HUES64 (cell line): ENCODE results near the gene IL11RA.

Source experiments
- H3K27ac ChIP-seq: 2 replicates; pipeline ENCODE4 v1.7.0; 2013; ENCODE audit warnings: low read depth, low read length, inconsistent platforms
- H3K27me3 ChIP-seq: 2 replicates; pipeline ENCODE4 v1.6.1; 2013; ENCODE audit warnings: mild to moderate bottlenecking, low read length; ENCODE audit not compliant: insufficient read depth
- H3K36me3 ChIP-seq: 2 replicates; pipeline ENCODE4 v1.6.1; 2013; ENCODE audit warnings: mild to moderate bottlenecking, low read length; ENCODE audit not compliant: insufficient read depth
- H3K4me1 ChIP-seq: 2 replicates; pipeline ENCODE4 v1.6.1; 2013; ENCODE audit warnings: mild to moderate bottlenecking, low read length, moderate library complexity; ENCODE audit not compliant: insufficient read depth
- H3K4me3 ChIP-seq: 2 replicates; pipeline ENCODE4 v1.5.1; 2013; ENCODE audit warnings: mild to moderate bottlenecking, low read length, moderate library complexity
- H3K9ac ChIP-seq: 2 replicates; pipeline ENCODE4 v1.6.1; 2013; ENCODE audit warnings: mild to moderate bottlenecking, low read depth, low read length
- H3K9me3 ChIP-seq: 2 replicates; pipeline ENCODE4 v1.6.1; 2013; ENCODE audit warnings: low read depth, low read length; ENCODE audit not compliant: insufficient read depth
- WGBS: fragments of 150-250, 120-280 bp; methylation state at CpG from one replicate; pipeline ENCODE4 v1.1.7; 2013; ENCODE audit warnings: missing lambda C conversion rate; 5-methylcytosine and 5-hydroxymethylcytosine counted together

The IL11RA gene

GRCh38 chr9:34656992-34657391 is 5.0 kb downstream of the IL11RA start:
- H3K4me3 ChIP-seq = no peak overlapping the region
- no peaks in the 10 kb centered on the region for H3K27me3 ChIP-seq
- no peaks in the 10 kb centered on the region for H3K36me3 ChIP-seq
- WGBS = 95% methylated on average over 5 of the region's 5 CpGs
- no peaks in the 10 kb centered on the region for H3K9me3 ChIP-seq
- no peak overlapping the region for H3K27ac ChIP-seq
- peaks cover 19% of the 10 kb centered on the region for H3K4me1 ChIP-seq
- no peak overlapping the region for H3K9ac ChIP-seq

DNA sequence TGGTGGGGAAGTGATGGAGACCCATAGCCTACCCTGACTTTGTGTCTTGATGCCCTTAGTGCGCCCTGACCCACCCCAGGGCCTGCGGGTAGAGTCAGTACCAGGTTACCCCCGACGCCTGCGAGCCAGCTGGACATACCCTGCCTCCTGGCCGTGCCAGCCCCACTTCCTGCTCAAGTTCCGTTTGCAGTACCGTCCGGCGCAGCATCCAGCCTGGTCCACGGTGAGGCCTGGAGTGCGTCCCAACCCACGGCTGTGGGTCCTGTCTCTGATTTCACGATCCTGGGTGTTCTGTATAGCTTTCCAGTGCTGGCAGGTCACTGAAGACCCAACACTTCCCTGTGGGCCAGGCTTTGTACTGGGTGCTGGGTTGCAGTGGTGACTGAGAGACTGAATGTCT is 6.5 kb downstream of the IL11RA start:
- Histone ChIP-seq H3K4me3 (no peak overlapping the region), H3K4me1 (peaks cover 6% of the 10 kb centered on the region), H3K9ac (no peak overlapping the region), H3K36me3 (no peaks in the 10 kb centered on the region), H3K27me3 (no peaks in the 10 kb centered on the region), H3K9me3 (no peaks in the 10 kb centered on the region), H3K27ac (no peak overlapping the region)
- WGBS = 94% methylated on average over 14 of the region's 14 CpGs

- Histone ChIP-seq H3K9me3 (no peaks in the 10 kb centered on the region), H3K27ac (no peak overlapping the region), H3K4me3 (no peak overlapping the region), H3K4me1 (peaks cover 4% of the 10 kb centered on the region), H3K27me3 (no peaks in the 10 kb centered on the region), H3K36me3 (no peaks in the 10 kb centered on the region), H3K9ac (no peak overlapping the region)
- 91% methylated on average over 8 of the region's 8 CpGs for WGBS
Measured at GRCh38 chr9:34659592-34660253, 7.7 kb downstream of the IL11RA start.

DNA sequence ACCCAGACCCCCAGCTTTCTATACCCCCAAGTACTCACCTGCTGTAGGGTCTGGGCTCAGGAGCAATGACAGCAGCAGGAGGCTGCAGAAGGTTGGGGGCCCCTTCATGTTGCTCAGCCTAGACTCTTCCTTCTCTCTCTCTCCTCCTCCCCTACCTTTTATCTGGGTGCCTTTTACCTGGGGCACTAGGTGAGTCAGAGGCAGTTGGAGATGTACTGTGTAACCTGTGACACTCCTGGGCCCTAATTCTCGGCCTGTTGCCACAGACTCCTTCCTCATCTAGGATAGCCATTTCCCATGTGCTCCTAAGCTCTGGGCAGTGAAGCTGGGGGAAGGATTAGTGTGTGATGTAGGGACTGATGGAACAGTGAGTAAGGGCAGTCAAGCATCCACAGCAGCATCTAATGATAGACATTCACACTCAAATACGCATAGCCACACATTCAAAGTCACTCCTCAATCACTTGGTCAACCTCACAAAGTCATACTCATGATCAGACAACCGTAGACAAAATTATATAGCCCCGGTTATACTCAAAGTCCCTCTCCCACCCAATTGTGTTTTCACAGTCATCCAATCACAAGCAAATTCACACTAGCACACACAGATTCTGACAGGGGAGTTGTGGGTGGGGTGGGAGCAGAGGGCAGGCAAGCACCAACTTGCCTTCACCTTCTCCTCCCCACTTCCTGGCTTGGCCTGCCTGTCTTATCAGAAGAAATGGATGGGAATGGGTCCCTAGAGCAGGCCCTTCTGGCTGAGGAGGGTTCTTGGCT is 10.7 kb downstream of the IL11RA start, which contains the start of gene CCL27:
TSS of gene CCL27 (minus strand) at position 132 of the 777 bp plus-strand sequence. CDS start at position 108, 24 bp downstream.
- Histone ChIP-seq H3K27ac (no peak within 1 kb of the TSS), H3K27me3 (no peaks in the 10 kb centered on the region), H3K4me3 (no peak within 1 kb of the TSS), H3K36me3 (no peaks in the 10 kb centered on the region), H3K4me1 (peaks cover 6% of the 10 kb centered on the region), H3K9ac (no peak within 1 kb of the TSS), H3K9me3 (no peaks in the 10 kb centered on the region)
- WGBS = 93% methylated on average over 4 of the region's 4 CpGs

DNA sequence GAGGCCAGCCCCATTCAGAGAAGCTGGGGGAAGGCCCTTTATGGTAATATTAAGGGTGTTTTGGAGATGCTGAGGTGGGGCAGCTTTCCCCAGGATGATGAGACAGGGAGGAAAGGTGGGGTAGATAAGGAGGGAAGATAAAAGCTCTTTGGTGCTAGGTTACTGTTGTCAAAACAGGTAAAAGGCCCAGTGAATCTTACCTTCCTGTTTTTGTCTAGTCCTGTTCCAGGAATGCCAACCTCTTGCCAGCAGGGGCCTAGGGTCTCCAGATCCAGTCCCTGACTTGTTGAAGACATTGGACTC is 11.3 kb downstream of the IL11RA start:
- no peak overlapping the region for H3K4me3 ChIP-seq
- H3K27ac ChIP-seq = no peak overlapping the region
- H3K9ac ChIP-seq = no peak overlapping the region
- no peaks in the 10 kb centered on the region for H3K27me3 ChIP-seq
- peaks cover 2% of the 10 kb centered on the region; the same call in 1 of the 2 replicates for H3K36me3 ChIP-seq
- peaks cover 6% of the 10 kb centered on the region for H3K4me1 ChIP-seq
- no peaks in the 10 kb centered on the region for H3K9me3 ChIP-seq

DNA sequence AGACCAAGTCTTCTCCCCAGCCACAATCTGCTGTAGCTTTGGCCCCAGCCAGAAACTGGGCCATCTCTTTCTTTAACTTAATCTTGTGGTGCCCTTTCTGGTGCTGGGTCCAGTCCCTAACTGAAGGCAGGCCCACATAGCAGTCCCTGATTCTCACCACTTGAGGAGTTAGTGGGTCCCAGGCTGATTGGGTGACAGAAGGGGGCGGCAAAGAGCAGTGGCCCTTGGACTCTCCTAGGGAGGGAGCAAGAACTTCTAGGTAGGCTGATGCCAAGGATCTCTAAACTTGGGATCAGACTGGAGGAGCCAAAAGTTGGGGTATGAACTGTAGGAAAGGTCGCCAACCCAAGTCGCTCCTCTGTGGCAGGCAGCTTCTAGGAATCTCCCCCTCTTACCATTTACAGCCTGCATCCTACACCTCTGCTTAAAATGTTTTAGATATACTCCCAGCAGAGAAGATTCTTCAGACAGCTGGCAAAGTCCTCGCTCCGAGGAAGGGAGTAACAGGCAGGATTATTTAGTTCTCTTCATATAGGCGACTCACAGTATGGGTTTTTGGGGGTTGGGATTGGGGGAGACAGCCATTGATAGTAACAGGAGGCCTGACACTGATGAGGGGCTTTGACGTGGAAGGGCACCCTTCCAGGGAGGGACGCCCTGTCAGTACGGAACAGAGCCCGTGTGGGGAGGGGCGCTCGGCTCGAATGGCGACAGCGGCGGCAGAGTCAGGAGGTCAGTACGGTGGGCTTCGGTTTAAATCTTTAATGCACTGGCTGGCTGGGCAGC is 12.5 kb downstream of the IL11RA start:
- peak overlapping the region; percentile 49; the same call in 1 of the 2 replicates for H3K9ac ChIP-seq
- H3K36me3 ChIP-seq = peaks cover 7% of the 10 kb centered on the region; the same call in 1 of the 2 replicates
- no peaks in the 10 kb centered on the region for H3K9me3 ChIP-seq
- peaks cover 6% of the 10 kb centered on the region for H3K4me1 ChIP-seq
- no peaks in the 10 kb centered on the region for H3K27me3 ChIP-seq
- H3K4me3 ChIP-seq = peak overlapping the region; percentile 80
- H3K27ac ChIP-seq = no peak overlapping the region; the same call in 1 of the 2 replicates
- 7% methylated on average over 18 of the region's 18 CpGs for WGBS

GRCh38 chr9:34665067-34665380 is 13.0 kb downstream of the IL11RA start:
- Histone ChIP-seq H3K27ac (no peak overlapping the region; the same call in 1 of the 2 replicates), H3K4me3 (peak overlapping the region; percentile 80)

GRCh38 chr9:34665381-34666250 is 13.6 kb downstream of the IL11RA start:
- Histone ChIP-seq H3K4me1 (peaks cover 6% of the 10 kb centered on the region), H3K27ac (peak overlapping the region; percentile 98), H3K9ac (peak overlapping the region; percentile 87), H3K36me3 (peaks cover 10% of the 10 kb centered on the region; the same call in 1 of the 2 replicates), H3K9me3 (0 out of 2 replicates have a peak, but pooled peaks cover 3% of the 10 kb centered on the region), H3K4me3 (peak overlapping the region; percentile 92), H3K27me3 (no peaks in the 10 kb centered on the region)
- under 1% methylated on average over 54 of the region's 55 CpGs for WGBS

More at GRCh38 chr9:34665067-34665380, 13.0 kb downstream of the IL11RA start:
- Histone ChIP-seq H3K9ac (peak overlapping the region; percentile 49; the same call in 1 of the 2 replicates), H3K9me3 (0 out of 2 replicates have a peak, but pooled peaks cover 3% of the 10 kb centered on the region), H3K4me1 (peaks cover 6% of the 10 kb centered on the region), H3K36me3 (peaks cover 10% of the 10 kb centered on the region; the same call in 1 of the 2 replicates), H3K27me3 (no peaks in the 10 kb centered on the region)
- WGBS = under 1% methylated on average over 26 of the region's 26 CpGs

GRCh38 chr9:34669809-34670562 is 18.0 kb downstream of the IL11RA start:
- 88% methylated on average over 5 of the region's 5 CpGs for WGBS

GRCh38 chr9:34671307-34671706 is 19.3 kb downstream of the IL11RA start:
- no peaks in the 10 kb centered on the region for H3K27me3 ChIP-seq
- peaks cover 10% of the 10 kb centered on the region; the same call in 1 of the 2 replicates for H3K36me3 ChIP-seq
- WGBS = 100% methylated on average over 1 of the region's 1 CpG

More at GRCh38 chr9:34669809-34670562, 18.0 kb downstream of the IL11RA start:
- 0 out of 2 replicates have a peak, but pooled peaks cover 3% of the 10 kb centered on the region for H3K4me1 ChIP-seq
- no peaks in the 10 kb centered on the region for H3K27me3 ChIP-seq
- H3K4me3 ChIP-seq = no peak overlapping the region
- H3K36me3 ChIP-seq = peaks cover 10% of the 10 kb centered on the region; the same call in 1 of the 2 replicates
- H3K9me3 ChIP-seq = 0 out of 2 replicates have a peak, but pooled peaks cover 3% of the 10 kb centered on the region
- no peak overlapping the region for H3K27ac ChIP-seq
- H3K9ac ChIP-seq = no peak overlapping the region

More at GRCh38 chr9:34671307-34671706, 19.3 kb downstream of the IL11RA start:
- H3K4me3 ChIP-seq = no peak overlapping the region
- 0 out of 2 replicates have a peak, but pooled peaks cover 3% of the 10 kb centered on the region for H3K4me1 ChIP-seq
- no peak overlapping the region for H3K9ac ChIP-seq
- H3K27ac ChIP-seq = no peak overlapping the region
- H3K9me3 ChIP-seq = 0 out of 2 replicates have a peak, but pooled peaks cover 3% of the 10 kb centered on the region
